Endothelial cell of umbilical vein (primary cell): ENCODE data around the gene GNAT1.

Source experiments
- EZH2 ChIP-seq: IDR thresholded peaks from 2 replicates; pipeline ENCODE4 v1.6.1; 2012; ENCODE audit warnings: borderline replicate concordance, low read depth, mild to moderate bottlenecking, moderate library complexity, low read length, inconsistent platforms; ENCODE audit not compliant: severe bottlenecking
- GATA2 ChIP-seq: IDR thresholded peaks from 2 replicates; pipeline ENCODE4 v1.7.0; 2011; ENCODE audit warnings: low read depth, mild to moderate bottlenecking, moderate library complexity, mixed read lengths, low read length; ENCODE audit not compliant: insufficient read length, insufficient read depth
- POLR2AphosphoS5 ChIP-seq: IDR thresholded peaks from 2 replicates; pipeline ENCODE4 v1.6.1; 2012; ENCODE audit warnings: low read depth, mild to moderate bottlenecking, control low read depth, low read length, moderate library complexity; ENCODE audit not compliant: insufficient read depth
- TF ChIP-seq, protein P1 (sequence below), 2 donors: IDR thresholded peaks; 1 replicate in 1 of 2; 2 replicates in 1 of 2; pipeline ENCODE4 v1.5.1; 2011; ENCODE audit warnings: low read length in 2 of 2, mild to moderate bottlenecking in 2 of 2, moderate library complexity in 2 of 2, control low read depth in 1 of 2, inconsistent platforms in 1 of 2, low read depth in 1 of 2; ENCODE audit not compliant: insufficient read depth in 1 of 2; ENCODE audit errors: extremely low read depth in 1 of 2

DNA sequence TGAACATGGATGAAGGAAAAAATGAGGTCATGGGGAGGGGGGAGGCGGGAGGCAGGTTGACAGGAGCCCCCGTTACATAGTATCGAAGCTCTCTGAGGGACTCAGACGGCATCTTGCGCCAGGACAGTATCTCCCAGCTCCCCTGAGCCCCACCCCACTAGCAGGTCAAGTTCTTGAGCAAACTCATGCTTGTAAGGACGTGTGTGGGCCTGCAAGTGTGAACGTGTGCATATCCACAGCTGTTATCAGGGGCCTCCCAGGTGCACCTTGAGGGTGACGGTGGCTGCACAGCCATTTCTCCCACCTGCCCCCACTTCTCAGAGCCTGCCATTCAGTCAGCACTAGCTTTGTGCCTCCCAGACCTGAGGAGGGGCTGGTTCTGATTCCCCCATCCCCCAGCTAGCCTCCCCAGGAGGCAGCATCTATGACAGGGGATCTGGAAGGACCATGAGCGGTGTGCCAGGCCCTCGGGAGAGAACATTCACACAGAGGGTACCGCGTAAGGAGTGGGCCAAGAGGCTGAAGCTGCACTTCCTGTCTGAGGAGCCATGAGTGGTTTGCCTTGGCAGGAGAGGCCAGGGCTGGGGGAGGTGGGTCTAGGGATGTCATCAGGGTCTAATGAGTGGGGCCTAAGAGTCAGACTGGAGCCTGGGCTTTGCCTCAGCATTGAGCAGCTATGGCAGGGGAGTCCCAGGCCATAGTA is 33.4 kb upstream of the GNAT1 start:
- TF ChIP-seq EZH2 (no peak), POLR2AphosphoS5 (no peak), GATA2 (no peak)
- TF ChIP-seq, protein P1, sequence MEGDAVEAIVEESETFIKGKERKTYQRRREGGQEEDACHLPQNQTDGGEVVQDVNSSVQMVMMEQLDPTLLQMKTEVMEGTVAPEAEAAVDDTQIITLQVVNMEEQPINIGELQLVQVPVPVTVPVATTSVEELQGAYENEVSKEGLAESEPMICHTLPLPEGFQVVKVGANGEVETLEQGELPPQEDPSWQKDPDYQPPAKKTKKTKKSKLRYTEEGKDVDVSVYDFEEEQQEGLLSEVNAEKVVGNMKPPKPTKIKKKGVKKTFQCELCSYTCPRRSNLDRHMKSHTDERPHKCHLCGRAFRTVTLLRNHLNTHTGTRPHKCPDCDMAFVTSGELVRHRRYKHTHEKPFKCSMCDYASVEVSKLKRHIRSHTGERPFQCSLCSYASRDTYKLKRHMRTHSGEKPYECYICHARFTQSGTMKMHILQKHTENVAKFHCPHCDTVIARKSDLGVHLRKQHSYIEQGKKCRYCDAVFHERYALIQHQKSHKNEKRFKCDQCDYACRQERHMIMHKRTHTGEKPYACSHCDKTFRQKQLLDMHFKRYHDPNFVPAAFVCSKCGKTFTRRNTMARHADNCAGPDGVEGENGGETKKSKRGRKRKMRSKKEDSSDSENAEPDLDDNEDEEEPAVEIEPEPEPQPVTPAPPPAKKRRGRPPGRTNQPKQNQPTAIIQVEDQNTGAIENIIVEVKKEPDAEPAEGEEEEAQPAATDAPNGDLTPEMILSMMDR (IDR thresholded peaks at IDR 0.05; ENCODE audit: extremely low read depth in 1 of 2, insufficient read depth in 1 of 2, low read depth in 1 of 2, low read length in 2 of 2), result no peak
